PFSK-1 (cell line): ENCODE measurements around the gene ZNF346.
A peak's percentile ranks its signal among the peaks of the same experiment; 100 is the strongest.

ENCODE experiments used
- FOXP2 ChIP-seq: optimal IDR thresholded peaks from 2 replicates; pipeline ENCODE3; 2011; ENCODE audit warnings: borderline replicate concordance, control low read depth, inconsistent platforms; ENCODE audit not compliant: insufficient read depth; ENCODE audit errors: extremely low read length, extremely low read depth
- POLR2AphosphoS5 ChIP-seq: IDR thresholded peaks from 2 replicates; pipeline ENCODE4 v1.6.1; 2012; ENCODE audit warnings: low read depth, mild to moderate bottlenecking, control low read depth, low read length, moderate library complexity
- REST ChIP-seq, 2 experiments: IDR thresholded peaks; 2 replicates each; pipeline versions ENCODE4 v1.6.1 to v1.8.0; 2011 to 2012; ENCODE audit warnings: low read depth in 2 of 2, low read length in 2 of 2, control low read depth in 1 of 2, inconsistent platforms in 1 of 2, mild to moderate bottlenecking in 1 of 2, moderate library complexity in 1 of 2; ENCODE audit not compliant: insufficient read depth in 1 of 2
- SIN3A ChIP-seq: IDR thresholded peaks from 2 replicates; pipeline ENCODE4 v1.6.1; 2012; ENCODE audit warnings: mild to moderate bottlenecking, low read length, moderate library complexity, borderline replicate concordance; ENCODE audit not compliant: insufficient read depth
- TAF1 ChIP-seq: IDR thresholded peaks from 2 replicates; pipeline ENCODE4 v1.6.1; 2012; ENCODE audit warnings: low read length, control low read depth, borderline replicate concordance; ENCODE audit not compliant: insufficient read depth

The ZNF346 gene

DNA sequence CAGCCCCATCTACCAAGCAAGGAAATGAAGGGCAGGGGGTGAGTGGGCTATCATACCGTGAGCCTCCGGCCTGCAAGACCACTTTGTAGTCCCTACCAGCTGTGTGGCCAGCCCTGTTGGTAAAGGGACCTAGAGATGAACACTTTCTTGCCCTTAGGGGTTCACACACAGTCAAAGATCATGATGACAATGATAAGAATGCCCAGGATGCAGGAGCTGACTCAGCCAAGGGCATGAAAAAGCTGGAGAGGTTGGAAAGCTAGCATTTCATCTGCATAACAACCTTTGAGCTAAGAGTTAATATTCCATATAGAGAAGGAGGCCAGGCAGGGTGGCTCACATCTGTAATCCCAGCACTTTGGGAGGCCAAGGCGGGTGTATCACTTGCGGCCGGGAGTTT, 45.0 kb downstream of the ZNF346 start:
- no peak for TF ChIP-seq REST (IDR thresholded peaks at IDR 0.05; ENCODE audit: insufficient read depth in 1 of 2, low read depth in 2 of 2, low read length in 2 of 2)
- TF ChIP-seq TAF1: no peak
- TF ChIP-seq SIN3A: no peak
- TF ChIP-seq FOXP2: no peak
- TF ChIP-seq POLR2AphosphoS5: no peak

- no peak for TF ChIP-seq POLR2AphosphoS5
- no peak for TF ChIP-seq FOXP2
- no peak for TF ChIP-seq REST (IDR thresholded peaks at IDR 0.05; ENCODE audit: insufficient read depth in 1 of 2, low read depth in 2 of 2, low read length in 2 of 2)
- TF ChIP-seq TAF1: no peak
- no peak for TF ChIP-seq SIN3A
Measured at GRCh38 chr5:177070536-177071191, 48.2 kb downstream of the ZNF346 start.

DNA sequence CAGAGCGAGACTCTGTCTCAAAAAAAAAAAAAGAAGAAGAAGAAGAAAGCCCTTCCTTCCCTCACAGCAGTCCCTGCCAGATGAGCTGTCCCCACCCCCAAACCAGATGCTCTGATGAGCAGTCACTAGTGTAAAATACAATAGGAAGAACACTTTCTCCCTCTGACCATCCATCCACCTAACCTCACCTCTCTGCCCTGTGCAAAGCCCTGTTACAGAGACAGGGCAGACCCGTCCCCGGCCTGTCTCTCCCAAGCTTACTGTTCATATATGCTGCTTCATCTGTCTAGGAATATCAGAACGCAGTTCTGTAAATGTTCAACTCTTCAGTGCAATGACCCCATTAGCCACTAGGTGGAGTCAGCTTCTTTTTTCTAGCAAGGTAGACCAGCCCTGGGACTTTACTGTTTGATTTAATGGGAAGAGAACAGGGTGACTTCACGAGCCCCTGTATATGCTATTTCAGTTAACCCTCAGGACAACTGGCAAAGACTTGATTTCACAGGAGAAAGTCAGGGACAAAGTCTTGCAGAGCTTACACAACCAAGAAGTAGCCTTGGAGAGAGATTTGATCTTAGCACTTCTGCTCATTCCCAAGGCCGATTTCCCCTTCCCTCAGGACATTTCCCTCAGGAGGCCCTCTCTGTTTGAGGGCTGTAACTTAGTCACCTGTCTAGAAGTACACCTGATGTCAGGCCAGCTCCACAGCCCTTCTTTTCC, 49.3 kb downstream of the ZNF346 start:
- TF ChIP-seq POLR2AphosphoS5: 0 out of 2 replicates have a peak, but pooled peaks have one; percentile 0
- TF ChIP-seq TAF1: no peak

GRCh38 chr5:177077335-177077734, 54.8 kb downstream of the ZNF346 start:
- TF ChIP-seq SIN3A (no peak), REST (IDR thresholded peaks at IDR 0.05; ENCODE audit: insufficient read depth in 1 of 2, low read depth in 2 of 2, low read length in 2 of 2) (no peak), TAF1 (no peak), FOXP2 (no peak), POLR2AphosphoS5 (no peak)

GRCh38 chr5:177079606-177080005, 57.1 kb downstream of the ZNF346 start:
- no peak for TF ChIP-seq POLR2AphosphoS5
- TF ChIP-seq FOXP2: no peak
- TF ChIP-seq SIN3A: no peak
- no peak for TF ChIP-seq REST (IDR thresholded peaks at IDR 0.05; ENCODE audit: insufficient read depth in 1 of 2, low read depth in 2 of 2, low read length in 2 of 2)
- no peak for TF ChIP-seq TAF1
